OCI-LY1 (cell line): Measurements from ENCODE around the gene TEAD1.

Source experiments
- EZH2 ChIP-seq: fragments of 200-600 bp; sonication (generic), shearing (Covaris generic); IDR thresholded peaks from 2 replicates; pipeline ENCODE4 v1.8.0; 2017; ENCODE audit warnings: borderline replicate concordance, mixed run types, mild to moderate bottlenecking, antibody characterized with exemption, low read length, moderate library complexity, mixed read lengths
- TF ChIP-seq, protein P1 (sequence below): fragments of 200-600 bp; sonication (generic), shearing (Covaris generic); IDR thresholded peaks from 2 replicates; pipeline ENCODE4 v1.5.1; 2017; ENCODE audit warnings: mild to moderate bottlenecking, antibody characterized with exemption, low read length, moderate library complexity, mixed read lengths

DNA sequence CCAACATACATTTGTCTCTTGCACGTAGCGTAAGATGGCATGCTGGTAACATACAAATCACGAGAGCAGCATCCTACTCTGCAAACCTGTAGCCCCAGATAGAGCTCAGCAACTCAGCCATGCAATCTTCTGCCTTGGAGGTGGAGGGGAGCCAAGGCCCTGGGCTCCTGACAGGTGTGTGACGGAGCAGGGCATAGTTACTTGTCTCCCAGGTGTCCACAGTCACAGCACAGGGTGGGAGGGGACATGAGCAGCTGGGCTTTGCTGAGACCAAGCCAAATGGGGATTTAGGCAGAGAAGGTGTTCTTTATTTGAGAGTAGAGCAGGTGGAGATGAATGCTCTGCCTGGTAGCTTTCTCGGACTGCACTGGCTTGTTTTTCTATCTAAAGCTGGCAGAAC, 111.7 kb downstream of the TEAD1 start:
- TF ChIP-seq, protein P1, sequence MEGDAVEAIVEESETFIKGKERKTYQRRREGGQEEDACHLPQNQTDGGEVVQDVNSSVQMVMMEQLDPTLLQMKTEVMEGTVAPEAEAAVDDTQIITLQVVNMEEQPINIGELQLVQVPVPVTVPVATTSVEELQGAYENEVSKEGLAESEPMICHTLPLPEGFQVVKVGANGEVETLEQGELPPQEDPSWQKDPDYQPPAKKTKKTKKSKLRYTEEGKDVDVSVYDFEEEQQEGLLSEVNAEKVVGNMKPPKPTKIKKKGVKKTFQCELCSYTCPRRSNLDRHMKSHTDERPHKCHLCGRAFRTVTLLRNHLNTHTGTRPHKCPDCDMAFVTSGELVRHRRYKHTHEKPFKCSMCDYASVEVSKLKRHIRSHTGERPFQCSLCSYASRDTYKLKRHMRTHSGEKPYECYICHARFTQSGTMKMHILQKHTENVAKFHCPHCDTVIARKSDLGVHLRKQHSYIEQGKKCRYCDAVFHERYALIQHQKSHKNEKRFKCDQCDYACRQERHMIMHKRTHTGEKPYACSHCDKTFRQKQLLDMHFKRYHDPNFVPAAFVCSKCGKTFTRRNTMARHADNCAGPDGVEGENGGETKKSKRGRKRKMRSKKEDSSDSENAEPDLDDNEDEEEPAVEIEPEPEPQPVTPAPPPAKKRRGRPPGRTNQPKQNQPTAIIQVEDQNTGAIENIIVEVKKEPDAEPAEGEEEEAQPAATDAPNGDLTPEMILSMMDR: no peak
- TF ChIP-seq EZH2: no peak
